GM18508 (cell line): Measurements from ENCODE around the gene RHPN2.
"Not testable (repeated sequence)": the region's sequence is repeated elsewhere in the genome, so short reads cannot be mapped to it uniquely, and the experiment has no call there.

Experiments
- ATAC-seq: cut with Tn5 transposase; IDR thresholded peaks from one replicate; pipeline ENCODE4 v1.9.1; 2021; ENCODE audit warnings: moderate number of reproducible peaks; ENCODE audit not compliant: insufficient read depth, unreplicated experiment

RHPN2 gene

GRCh38 chr19:32982488-32982887, 82.2 kb downstream of the RHPN2 start:
- not testable (repeated sequence) for ATAC-seq

- ATAC-seq = not testable (repeated sequence)
These were observed 84.9 kb downstream of the RHPN2 start for GRCh38 chr19:32979807-32980206.

DNA sequence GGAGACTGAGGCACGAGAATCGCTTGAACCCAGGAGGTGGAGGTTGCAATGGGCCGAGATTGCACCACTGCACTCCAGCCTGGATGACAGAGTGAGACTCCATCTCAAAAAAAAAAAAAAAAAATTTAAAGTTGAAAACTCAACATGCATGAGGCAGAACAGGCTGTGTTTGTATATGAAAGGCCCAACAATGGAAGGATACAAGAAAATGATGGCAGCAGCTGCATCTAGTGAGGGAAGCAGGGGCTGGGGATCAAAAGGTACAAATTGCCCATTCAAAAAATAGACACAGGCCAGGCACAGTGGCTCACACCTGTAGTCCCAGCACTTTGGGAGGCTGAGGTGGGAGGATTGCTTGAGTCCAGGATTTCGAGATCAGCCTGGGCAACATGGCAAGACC, 86.9 kb downstream of the RHPN2 start:
- not testable (repeated sequence) for ATAC-seq

- no peak for ATAC-seq
These were observed 87.4 kb downstream of the RHPN2 start for GRCh38 chr19:32977280-32977679.

DNA sequence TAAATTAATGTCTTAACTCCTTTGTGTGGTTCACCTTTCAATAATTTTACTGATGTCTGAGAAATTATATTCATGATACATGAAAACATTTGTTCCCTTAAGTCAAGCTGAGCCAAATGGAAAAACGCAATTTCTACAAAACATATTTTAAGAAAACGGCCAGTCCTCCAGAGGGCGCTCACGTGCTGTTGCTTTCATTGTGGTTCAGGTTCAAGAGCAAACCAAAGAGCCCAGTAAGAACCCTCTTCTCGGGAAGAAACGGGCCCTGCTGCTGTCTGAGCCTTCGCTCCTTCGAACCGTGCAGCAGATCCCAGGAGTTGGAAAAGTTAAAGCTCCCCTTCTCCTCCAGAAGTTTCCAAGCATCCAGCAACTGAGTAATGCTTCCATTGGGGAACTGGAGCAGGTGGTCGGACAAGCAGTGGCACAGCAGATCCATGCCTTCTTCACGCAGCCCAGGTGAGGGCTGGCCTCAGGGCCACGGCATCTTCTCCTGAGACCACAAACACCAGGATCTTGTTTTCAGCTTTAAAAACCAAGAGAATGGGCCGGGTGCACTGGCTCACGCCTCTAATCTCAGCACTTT, 88.4 kb downstream of the RHPN2 start:
- ATAC-seq = no peak

- ATAC-seq = peak; percentile 91
These were observed 92.8 kb downstream of the RHPN2 start, which contains the start of the genes CEP89 and FAAP24 for GRCh38 chr19:32971715-32972540. Gene CEP89 (minus strand): TSS chr19:32971958. CDS start chr19:32971874, 84 bp downstream. Gene FAAP24 (plus strand): TSS chr19:32972242. CDS start chr19:32973197, 955 bp downstream.

DNA sequence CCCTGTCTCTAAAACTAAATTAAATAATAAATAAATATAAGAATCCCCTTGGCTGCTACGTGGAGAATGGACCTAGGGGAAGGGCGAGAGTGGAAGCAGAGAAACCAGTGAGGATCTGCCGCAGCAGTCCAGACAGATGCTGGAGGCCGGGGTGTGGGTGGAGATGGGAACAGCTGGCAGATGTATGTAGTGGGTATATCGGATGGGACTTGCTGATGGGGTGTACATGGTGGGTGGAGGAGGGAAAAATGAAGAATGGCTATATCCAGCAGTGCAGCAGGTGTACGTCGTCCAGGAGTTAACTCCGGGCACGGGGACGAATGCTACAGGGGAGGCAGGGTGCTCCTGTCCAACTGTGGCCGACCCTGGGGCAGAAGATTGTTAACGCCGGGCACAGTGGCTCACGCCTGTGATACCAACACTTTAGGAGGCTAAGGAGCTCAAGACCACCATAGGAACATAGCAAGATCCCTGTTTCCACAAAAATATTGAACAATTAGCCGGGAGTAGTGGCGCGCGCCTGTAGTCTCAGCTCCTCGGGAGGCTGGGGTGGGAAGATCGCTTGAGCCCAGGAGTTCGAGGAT, 93.6 kb downstream of the RHPN2 start:
- ATAC-seq = no peak

- ATAC-seq = no peak
These were observed 95.1 kb downstream of the RHPN2 start for GRCh38 chr19:32969549-32969948.

- ATAC-seq = no peak
These were observed 97.9 kb downstream of the RHPN2 start for GRCh38 chr19:32966750-32967149.

DNA sequence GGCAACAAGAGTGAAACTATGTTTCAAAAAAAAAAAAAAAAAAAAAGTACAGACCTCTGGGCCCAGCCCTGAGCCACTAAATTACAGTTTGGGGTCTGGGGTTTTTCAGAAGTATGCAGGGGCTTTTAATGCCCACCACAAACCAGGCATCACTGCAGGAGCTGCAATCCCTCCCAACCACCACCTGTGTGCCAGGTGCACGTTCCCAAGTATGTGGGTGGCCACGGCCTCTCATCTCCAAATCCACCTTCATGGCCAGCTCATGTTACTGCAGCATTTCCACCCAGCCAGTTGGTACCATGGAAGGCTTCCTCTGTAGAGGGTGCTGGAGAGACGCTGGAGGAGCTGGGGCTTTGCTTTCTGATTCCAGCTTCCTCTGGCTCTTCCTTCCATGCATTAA, 119.4 kb downstream of the RHPN2 start:
- no peak for ATAC-seq

GRCh38 chr19:32941273-32941672, 123.4 kb downstream of the RHPN2 start:
- ATAC-seq = not testable (repeated sequence)

DNA sequence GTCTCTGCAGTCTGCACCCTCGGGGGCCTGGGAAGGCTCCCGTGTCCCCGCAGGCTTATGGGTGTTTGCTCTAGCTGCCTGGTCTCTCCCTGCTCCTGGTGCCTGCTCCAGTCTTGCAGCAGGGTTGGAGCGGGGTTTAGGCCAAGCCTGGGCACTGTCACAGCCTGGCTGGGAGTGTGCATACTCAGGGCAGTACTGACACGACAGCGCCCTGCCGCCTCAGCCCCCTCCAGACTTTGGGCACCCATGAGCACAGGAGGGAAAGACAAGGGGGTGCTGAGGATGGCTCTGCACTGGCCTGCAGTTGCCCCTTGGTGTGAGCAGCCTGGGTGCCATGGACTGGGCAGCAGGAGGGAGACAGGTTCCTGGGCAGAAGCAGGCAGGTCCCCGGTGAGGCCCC, 128.6 kb downstream of the RHPN2 start:
- ATAC-seq = no peak

GRCh38 chr19:32935629-32936028, 129.1 kb downstream of the RHPN2 start:
- no peak for ATAC-seq

- no peak for ATAC-seq
These were observed 131.1 kb downstream of the RHPN2 start for GRCh38 chr19:32933571-32933970.

GRCh38 chr19:32930567-32930966, 134.1 kb downstream of the RHPN2 start:
- ATAC-seq = no peak

GRCh38 chr19:32928806-32929205, 135.9 kb downstream of the RHPN2 start:
- no peak for ATAC-seq
